GM19025 (cell line): ENCODE measurements around the gene VSIG8.

Experiments
- ATAC-seq: cut with Tn5 transposase; IDR thresholded peaks from one replicate; pipeline ENCODE4 v1.9.1; 2021; ENCODE audit warnings: mild to moderate bottlenecking, low read depth, moderate library complexity; ENCODE audit not compliant: unreplicated experiment

The VSIG8 gene

GRCh38 chr1:159889202-159889601 is 26.7 kb upstream of the VSIG8 start:
- no peak for ATAC-seq

GRCh38 chr1:159884296-159884695 is 21.8 kb upstream of the VSIG8 start:
- ATAC-seq: no peak

DNA sequence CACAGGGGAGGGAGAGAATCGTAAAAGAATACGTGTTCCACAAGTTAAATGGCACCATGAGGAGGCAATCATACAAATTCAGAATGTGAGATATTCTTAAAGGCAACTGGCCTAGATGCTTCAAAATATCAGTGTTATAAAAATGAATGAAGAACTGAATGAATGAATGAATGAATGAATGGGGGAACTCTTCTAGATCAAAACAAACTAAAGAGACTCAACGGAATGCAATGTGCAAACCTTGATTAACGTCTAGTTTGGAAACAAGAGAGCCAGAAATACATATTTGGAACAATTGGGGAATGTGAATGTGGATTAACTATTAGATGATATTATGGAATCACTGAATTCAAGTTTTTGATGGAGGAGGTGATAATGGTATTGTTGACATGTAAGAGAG is 20.7 kb upstream of the VSIG8 start:
- ATAC-seq: no peak

GRCh38 chr1:159882527-159882862 is 20.0 kb upstream of the VSIG8 start:
- ATAC-seq: no peak

- no peak for ATAC-seq
Observed at GRCh38 chr1:159881622-159882526, 19.4 kb upstream of the VSIG8 start.

DNA sequence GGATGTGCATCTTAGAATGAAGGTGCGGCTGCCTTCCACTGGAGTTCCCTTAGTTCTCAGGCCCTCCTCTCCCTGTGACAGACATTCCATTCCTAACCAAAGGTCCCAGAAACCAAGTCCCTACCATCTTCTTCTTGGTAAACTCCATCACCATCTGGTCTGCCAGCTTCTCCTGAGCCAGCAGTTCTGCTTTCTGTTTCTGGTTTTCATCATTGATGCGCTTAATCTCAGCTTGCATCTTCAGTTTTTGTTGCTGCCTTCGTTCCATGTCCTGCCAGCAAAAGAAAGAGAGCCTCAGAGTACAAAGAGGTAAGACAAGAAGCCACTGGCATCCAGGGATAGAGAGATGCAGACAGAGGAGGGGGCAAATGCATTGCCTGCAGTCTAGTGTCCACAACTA is 18.0 kb upstream of the VSIG8 start:
- no peak for ATAC-seq

- no peak for ATAC-seq
Observed at GRCh38 chr1:159879977-159880376, 17.5 kb upstream of the VSIG8 start.

DNA sequence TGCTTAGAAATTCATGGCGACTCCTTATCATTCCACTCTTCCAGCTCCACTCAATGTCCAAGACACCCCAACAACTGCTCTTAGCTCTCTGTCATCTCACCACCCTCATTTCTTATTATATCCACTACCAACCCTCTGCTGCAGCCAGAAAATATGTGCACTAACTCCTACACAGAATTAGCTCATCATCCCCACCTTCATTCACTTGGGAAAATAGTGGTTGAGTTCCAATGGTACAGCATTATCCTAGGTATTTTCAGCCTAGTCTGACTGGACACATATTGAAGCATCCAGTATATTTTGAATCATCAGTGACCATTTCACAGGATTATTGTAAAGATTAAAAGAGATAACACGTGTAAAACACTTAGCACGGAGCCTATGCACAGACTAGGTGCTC is 16.7 kb upstream of the VSIG8 start:
- ATAC-seq: no peak

DNA sequence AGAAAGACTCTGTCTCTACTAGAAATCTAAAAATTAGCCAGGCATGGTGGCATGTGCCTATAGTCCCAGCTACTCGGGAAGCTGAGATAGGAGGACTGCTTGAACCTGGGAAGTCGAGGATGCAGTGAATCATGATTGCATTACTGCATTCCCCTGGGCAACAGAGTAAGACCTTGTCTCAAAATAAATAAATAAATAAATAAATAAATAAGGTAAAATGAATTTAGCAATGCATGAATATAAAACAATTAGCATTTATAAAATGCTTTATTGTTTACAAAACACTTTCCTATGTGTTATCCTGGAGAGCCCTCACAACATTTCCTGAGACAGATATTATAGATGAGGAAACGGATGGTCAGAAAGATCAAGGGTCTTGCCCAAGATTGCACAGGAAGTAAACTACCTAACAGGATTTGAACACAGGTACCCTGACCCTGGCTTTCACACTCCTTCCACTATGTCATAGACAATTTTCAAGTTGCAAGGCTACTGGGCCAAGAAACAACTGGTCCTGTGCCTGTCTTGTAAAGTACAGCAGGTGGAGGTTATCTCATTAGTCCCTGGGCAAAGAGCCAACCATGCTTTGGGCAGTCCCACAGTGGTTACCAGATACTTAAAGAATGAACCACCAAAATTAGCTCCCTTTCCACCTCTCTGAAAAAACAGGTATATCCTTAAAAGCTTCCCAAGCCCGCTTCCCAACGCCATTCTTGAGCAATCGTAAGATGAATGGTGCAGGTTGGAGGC is 15.4 kb upstream of the VSIG8 start:
- no peak for ATAC-seq

- ATAC-seq: no peak
Observed at GRCh38 chr1:159873530-159874143, 11.2 kb upstream of the VSIG8 start.

DNA sequence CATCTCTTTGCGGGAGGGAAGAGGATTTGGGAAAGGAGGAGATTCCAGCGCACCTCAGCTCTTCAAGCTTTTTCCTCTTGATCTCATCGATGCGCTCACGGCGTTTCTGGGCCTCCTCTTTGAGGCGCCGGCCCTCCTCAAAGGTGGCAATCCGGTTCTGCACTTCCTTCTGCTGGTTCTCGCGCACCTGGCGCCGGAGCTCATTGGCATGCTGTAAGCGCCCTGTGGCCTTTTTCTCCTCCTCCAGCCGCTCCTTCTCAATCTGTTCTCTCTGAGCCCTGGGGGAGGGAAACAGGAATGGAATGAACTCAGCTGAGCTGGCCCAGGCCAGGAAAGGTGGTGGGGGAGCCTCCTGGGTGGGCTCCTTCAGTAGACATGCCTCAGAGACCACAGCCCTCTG is 10.4 kb upstream of the VSIG8 start:
- ATAC-seq: no peak

- ATAC-seq: no peak
Observed at GRCh38 chr1:159870704-159871103, 8.2 kb upstream of the VSIG8 start.

- ATAC-seq: no peak
Observed at GRCh38 chr1:159869607-159870006, 7.2 kb upstream of the VSIG8 start.

- no peak for ATAC-seq
Observed at GRCh38 chr1:159869173-159869572, 6.7 kb upstream of the VSIG8 start.

GRCh38 chr1:159868766-159869165 is 6.3 kb upstream of the VSIG8 start:
- no peak for ATAC-seq

DNA sequence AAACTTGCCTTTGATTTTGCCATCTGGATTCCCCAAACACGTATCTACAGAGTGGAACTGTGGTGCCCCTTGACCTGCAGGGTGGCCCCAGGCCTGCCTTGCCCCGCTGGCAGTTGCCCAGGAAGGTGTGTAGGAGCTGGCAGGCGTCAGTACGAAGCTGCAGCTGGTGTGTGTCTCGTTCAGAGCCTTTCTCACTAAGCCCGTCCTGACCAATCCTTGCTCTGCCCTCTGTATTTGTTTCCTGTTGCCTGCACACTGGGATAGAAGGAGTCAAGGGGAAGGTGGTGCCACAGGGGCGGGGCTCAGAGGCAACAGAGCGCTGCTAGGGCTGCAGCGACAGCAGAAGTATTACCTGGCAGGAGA is 5.2 kb upstream of the VSIG8 start:
- ATAC-seq: no peak

DNA sequence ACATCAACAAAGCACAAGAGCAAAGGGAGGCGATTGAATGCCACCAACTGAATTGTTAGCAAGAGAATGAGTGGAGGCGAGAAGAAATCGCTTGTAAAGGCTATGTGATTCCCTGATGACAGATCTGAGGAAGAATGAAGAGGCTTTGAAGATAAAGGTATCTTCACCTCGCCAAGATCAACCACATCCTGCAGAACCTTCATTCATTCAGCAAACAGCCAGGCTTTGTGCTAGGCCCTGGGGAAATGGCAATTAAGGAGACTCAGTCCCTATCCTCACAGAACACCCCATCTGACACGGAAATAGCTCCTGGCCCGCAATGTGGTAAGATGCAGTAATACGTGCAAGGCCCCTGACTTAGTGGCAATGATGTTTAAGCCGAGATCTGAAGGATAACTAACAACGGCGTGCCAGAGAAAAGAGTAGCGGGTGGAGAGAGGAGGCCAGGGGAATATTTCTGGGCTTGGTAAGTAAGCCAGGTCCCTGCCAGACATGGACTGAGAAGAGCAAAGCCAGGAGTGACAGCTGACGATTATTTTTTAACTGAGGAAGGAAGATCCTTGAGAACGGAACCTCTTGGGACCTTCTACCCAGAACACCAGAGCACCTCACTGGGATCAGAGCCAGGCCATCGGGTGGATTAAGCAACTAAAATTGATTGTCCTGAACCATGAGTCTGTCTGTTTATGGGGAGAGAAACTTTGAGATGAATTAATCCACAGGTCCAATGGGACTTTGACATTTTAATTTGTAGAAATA is 4.6 kb upstream of the VSIG8 start:
- no peak for ATAC-seq

DNA sequence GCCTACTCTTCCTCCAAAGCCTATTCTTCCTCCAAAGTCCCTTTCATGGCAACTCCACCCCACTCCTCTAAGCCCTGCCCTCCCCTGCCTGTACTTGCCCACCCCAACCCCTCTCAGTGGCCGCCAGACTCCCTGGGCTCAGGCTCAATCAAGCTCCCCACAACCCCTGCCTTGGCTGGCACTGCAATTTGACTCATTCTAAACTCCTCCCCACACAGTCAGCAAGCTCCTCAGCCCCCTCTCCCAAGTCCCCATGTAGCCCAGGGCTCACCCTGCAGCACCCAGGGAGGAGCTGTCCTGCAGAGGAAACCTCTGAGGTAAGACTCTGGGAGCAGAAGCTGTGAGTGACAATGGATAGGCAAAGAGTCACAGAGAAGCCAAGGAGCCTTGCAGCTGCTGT is 3.6 kb upstream of the VSIG8 start:
- no peak for ATAC-seq

- no peak for ATAC-seq
Observed at GRCh38 chr1:159864262-159864661, 1.8 kb upstream of the VSIG8 start.

GRCh38 chr1:159862031-159862430 is 426 bp downstream of the VSIG8 start:
- no peak for ATAC-seq

DNA sequence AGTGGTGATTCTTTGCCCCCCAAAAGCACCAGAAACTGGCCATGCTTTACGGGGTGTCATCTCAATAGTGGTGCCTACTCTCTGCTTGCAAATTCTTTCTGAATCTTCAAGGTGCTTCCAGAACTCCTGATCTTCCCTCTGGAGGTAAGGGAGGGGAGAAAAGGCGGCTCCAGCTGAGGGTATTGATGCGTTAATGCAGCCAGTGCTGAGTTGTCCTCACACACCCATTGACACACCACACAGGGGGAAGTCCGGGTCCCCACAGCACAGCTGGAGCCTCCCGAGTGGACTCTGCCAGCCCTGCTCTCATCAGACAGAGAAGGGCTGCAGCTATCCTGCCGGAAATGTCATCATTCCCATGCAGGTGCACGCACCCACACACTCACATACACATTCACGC is 1.2 kb downstream of the VSIG8 start:
- no peak for ATAC-seq
